GM21723 (cell line): ENCODE measurements around the gene TMEM187.
"Not testable (repeated sequence)": the region's sequence is repeated elsewhere in the genome, so short reads cannot be mapped to it uniquely, and the experiment has no call there.

ENCODE experiments used
- ATAC-seq: cut with Tn5 transposase; IDR thresholded peaks from one replicate; pipeline ENCODE4 v1.9.1; 2021; ENCODE audit warnings: mild to moderate bottlenecking, moderate library complexity; ENCODE audit not compliant: unreplicated experiment

TMEM187 gene

DNA sequence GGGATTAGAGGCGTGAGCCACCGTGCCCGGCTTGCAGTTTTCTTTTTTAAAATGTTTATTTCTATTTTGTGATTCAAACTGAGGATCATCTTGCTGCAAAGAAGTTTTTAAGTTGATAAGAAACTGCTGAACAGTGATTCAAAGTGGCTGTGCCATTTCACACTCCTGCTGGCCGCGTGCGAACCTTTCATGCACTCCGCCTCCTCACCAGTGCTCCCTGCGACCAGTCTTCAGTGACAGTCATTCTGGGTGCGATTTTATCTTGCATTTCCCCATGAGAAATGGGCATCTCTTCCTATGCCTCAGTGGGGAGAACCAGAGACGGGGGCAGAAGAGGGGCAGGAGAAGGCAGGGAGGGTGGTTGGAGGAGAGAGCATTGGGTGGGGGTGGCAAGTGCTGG, 21.4 kb downstream of the TMEM187 start:
- ATAC-seq, result no peak

DNA sequence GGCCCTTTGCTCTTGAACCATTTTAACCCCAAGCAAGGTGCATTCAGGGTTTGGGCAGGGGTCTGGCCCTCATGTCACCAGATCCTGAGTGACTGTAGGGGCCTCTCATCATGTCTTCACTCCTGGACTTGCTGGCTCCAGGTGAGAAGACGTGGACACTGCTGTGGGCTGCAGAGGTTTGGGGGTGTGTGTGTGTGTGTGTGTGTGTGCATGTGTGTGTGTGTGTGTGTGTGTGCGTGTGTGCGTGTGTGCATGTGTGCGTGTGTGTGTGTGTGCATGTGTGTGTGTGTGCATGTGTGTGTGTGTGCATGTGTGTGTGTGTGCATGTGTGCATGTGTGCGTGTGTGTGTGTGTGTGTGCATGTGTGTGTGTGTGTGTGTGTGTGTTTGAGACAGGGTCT, 21.8 kb downstream of the TMEM187 start:
- not testable (repeated sequence) for ATAC-seq

DNA sequence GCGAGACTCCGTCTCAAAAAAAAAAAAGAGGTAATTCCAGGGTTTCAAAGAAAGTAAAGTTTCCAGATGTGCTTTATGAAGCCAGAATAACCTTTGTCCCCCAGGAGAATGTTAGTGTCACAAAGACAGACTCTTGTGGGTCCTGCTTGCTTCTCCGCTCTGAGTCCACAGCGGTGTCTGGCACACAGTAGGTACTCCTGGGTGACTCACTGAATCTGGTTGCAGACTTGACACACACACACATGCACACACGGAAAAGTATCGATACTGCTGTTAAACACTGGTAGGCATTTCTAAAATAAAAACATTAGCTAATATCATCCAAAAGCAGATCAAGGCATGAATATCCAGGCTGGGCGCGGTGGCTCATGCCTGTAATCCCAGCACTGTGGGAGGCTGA, 22.9 kb downstream of the TMEM187 start:
- ATAC-seq, result no peak

DNA sequence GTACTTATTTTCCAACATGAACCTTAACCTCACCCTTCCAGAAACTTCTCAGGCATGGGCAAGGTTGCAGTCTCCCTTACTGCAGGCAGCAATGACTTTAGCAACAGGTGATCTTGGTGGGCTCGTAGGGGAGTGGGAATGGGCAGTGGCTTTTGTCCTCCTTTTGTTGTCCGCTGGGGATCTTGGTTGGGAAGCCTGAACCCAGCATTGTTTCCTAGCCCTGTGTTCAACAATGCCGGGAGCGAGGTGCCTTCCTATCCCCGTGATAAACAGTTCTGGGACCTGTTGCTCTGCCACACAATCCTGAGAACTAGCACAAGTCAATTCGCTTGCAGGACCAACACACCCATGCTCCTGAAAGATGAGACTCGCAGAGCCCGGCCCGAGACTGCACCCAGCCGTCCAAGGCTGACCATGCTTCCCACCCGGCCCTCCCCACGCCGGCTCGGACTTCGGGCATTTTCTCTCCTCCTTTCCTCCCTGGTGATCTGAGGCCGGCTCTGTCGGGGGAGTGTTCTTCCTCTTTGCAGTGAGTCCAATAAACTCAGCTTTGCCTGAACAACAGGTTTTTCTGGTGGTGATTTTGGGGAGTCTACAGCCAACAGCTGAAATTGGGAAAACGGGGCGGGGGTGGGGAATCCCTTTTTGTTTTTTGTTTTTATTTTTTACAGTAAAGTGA, 26.9 kb downstream of the TMEM187 start:
- ATAC-seq, result no peak

DNA sequence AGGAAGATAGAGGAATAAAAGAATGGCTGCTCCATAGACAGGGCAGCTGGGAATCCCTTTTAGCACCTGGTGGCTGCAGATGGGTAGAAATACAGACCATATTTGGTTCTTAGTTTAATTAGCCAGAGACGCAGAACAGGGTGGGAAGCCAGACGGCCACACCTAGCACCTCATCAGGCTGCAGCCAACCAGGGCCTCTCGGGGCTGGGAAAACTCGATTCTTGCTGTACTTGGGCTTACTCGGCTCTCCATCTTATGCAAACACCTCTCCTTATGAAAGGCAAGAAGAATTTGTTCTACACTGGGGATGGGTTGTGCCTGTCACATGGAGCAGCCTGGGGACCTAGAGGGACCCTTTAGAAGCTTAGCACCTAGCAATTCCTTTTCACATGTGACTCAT, 27.5 kb downstream of the TMEM187 start:
- no peak for ATAC-seq

DNA sequence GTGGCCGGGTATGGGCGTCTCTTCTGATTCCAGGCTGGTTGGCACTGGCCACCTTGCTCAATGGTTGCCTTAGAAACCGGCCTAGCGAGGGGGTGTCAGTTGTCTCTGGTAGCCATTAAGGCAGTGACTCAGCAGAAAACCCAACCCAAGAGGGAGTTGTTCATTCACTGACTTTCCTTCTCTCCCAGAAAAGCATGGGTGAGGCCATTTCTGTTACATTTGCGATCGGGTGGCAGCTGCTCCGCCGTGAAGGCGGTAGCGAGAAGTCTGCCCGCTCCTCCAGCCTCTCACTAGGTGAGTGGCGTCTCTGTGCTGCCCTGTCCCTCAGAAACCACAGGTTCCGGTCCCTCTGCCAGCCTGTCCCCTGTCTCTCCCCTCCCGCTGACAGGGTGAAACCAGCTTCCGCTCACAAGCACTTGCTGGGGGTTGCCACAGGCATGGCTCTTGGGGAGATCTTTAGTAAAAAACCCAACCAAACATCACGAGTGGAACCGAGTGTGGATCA, 29.7 kb downstream of the TMEM187 start:
- no peak for ATAC-seq

DNA sequence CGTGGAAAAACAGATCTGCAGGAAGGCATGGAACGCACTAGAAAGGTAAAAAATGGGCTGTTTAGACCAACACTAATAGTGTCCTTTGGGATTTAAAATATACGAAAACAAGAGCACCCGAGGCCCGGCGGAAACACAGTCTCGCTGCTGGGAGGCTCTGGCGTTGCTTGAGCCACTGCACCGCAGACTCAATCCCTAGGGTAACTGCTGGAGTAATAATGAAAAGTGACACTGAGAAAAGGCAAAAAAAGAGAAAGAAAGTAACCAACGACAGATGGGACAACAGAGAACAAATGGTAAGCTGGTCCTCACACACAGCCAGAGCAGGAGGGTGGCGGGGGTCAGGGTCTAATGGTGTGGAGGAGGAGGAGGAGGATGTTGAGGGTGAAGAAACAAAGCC, 31.8 kb downstream of the TMEM187 start:
- no peak for ATAC-seq

DNA sequence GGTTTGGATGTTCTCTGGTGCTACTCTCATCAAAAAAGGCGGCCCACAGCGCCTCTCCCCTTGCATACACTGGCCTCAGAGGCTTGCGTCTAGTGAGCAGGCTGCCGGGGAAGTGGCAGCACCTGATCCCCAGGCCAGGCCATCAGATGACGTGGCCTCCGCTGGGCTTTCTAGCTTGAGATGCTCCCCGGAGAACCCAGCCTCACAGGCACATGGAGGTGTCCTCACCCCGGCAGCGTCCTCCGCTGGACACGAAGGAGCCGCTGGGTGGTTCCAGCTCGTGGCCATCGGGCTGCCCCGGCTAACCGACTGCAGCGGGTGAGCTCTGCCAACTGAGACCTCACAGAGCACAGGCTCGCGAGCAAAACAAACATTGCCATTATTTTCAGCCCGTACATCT, 34.4 kb downstream of the TMEM187 start:
- no peak for ATAC-seq

DNA sequence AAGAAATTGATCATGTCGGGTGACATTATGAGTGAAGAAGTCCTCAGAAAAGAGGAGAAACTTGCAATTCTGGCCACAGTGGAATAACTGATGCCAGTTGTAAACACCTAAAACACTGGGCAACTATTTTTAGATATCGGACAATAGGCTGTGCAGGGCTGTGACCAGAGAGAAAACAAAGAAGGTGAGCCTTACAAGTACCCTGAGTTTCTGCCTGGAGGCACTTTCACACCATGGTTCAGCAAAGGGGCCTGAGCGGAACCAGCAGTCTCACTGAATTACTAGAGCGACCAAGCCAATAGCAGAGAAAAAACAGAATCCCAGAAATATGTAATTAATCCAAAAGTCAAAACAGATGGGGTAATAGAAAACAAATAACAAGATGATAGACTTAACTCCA, 36.0 kb downstream of the TMEM187 start:
- ATAC-seq, result no peak

DNA sequence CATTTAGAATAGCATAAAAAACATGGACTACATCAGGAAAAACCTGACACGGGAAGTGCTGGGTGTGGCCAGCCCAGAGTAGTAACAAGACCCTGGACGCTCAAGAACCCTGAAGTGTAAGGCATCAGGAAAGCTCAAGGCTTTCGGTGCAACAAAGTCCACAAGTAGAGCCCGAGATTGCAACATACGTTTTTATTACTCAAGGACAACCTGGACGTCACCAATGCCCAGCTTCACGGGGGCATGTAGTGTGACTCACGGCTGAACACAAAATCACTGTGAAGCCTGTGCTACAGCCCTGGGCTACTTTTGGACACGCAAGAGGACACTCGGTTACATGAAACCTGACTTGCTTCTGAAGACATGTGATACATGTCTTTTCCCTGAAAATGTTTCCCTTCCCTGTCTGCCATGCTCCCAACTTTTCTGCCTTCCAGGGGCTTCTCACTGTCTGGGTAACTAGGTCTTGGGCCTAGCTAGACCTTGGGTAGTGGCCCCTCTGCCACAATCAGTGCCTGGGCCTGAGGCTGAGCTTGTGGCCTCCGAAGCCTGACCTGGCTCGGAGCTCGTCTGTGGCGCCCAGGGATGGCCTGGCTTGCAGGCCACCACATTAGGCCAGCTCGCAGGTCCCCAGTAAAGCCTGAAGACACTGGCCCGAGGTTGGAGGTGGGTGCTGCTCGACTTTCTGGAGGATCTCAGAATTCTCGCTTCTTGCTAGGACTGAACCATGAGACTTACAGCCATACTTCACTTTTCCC, 38.0 kb downstream of the TMEM187 start:
- no peak for ATAC-seq

DNA sequence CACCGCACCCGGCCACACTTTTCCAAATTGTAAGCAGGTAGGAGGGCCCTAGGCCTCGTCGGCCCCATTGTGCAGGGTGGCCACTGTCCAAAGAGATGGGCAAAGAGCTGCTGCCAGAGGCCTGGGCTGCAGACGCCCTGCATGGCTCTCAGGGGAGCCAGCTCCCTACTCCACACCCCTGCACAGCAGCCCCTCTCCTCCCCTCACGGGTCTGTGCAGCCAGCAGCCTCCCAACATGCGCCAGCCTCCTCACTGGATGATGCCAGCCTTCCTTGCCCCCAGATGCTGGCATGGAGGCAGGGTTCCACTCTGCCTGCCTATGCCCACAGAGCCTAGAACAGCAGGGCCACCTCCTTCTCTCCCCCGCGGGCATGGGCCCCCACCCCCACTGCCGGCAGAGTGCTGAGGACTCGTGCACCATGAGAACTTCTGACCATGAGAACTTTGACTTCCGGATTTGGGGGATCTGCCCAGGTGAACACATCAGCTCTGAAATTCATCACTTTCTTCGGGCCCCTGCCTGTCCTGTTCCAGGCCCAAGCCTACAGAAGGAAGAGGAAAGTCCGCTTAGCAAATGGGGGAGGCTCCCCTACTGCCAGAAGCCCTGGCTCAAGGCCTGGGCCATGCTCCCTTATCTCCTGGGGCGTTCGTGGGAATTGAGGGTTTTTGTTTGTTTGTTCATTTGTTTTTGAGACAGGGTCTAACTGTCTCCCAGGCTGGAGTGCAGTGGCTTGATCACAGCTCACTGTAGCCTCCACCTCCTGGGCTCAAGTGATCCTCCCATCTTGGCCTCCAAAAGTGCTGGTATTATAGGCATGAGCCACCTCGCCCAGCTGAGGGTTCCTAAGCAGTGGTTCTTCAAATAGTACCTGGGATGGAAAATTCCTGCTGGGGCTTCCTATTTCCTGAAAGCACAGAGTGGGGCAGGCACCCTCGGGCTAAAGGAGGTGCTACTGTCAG, 39.1 kb downstream of the TMEM187 start:
- ATAC-seq, result no peak

DNA sequence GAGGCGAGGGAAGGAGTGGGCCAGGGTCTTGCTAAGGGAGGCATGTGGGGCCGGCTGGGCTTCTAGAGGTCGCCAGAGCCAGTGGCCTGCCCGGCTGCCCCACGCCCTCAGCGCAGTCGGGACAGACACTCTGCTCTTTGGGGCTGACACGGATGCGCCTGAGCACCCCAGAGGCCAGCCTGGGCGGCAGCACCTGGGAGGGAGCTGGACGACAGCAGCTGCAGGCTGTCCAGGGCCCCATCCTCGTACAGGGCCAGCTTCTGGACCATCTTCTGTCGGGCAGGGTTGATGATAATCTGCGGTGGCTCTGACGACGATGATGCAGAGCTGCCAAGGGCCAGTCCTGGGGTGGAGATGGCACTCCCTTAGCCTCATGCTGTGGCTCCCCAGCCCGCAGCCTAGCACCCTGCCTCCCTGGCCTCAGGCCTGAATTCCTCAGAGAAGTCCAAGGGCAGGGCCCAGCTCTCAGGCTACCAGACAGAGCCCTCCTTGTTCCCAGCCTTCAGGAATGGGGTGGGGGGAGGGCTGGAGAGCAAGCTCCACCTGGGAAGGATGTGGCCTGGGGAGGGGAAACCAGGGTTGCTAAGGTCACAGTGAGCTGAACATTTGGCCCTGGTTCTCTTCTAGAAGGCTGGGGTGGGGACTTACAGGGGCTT, 39.9 kb downstream of the TMEM187 start:
- ATAC-seq, result no peak

DNA sequence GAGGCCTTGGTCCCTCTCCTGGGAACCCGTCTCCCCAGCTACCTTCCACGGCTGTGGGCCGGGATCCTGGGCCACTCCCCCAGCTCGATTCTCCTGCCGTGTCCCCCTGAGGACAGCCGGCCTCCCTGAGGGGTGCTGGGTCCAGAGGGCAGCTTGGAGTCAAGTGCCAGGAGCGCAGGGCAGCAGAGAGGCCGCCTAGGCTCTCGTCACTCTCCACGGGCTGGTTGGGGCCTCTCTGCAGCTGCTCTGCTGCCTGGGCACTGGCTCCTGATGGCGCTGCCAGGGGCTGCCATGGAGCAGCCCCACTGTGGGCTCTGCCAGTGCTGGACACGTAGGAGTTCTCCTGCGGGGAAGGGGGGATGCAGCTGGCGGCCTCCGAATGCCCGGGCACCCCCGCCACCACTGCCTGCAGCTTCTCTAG, 40.5 kb downstream of the TMEM187 start:
- no peak for ATAC-seq

DNA sequence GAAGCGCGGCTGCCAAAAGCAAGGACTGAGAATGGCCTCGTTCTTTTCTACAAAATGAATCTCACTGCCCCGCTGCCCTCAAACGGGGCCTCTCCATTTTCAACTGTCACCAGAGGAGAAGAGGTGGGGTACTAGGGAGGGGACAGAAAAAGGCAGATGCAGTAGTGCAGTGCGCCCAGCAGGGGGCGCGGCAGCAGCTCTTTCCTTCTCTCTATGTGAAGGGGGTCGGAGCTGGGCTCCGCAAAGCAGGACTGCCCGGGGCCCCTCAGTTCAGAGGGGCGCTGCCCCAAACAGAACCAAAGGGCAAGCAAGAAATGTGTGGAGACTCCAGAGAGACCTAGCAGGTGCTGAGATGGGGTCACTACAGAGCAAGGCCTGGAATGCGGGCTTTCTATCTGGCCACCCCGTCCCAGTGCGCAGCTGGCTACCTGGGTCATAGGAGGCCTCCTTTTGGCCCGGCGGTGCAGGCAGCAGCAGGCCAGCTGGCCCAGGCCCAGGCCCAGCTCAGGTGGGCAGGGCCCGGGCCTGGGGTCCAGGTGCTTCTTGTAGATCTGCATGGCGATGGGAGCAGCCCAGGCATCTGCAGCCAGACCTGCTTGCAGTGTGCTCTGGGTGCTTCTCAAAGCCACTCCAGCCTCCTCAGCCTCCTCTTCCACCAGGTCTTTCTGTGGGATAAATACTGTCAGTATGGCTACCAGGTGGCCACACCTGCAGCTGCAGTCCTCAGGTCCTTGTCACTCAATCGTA, 41.2 kb downstream of the TMEM187 start:
- ATAC-seq, result peak; percentile 45

DNA sequence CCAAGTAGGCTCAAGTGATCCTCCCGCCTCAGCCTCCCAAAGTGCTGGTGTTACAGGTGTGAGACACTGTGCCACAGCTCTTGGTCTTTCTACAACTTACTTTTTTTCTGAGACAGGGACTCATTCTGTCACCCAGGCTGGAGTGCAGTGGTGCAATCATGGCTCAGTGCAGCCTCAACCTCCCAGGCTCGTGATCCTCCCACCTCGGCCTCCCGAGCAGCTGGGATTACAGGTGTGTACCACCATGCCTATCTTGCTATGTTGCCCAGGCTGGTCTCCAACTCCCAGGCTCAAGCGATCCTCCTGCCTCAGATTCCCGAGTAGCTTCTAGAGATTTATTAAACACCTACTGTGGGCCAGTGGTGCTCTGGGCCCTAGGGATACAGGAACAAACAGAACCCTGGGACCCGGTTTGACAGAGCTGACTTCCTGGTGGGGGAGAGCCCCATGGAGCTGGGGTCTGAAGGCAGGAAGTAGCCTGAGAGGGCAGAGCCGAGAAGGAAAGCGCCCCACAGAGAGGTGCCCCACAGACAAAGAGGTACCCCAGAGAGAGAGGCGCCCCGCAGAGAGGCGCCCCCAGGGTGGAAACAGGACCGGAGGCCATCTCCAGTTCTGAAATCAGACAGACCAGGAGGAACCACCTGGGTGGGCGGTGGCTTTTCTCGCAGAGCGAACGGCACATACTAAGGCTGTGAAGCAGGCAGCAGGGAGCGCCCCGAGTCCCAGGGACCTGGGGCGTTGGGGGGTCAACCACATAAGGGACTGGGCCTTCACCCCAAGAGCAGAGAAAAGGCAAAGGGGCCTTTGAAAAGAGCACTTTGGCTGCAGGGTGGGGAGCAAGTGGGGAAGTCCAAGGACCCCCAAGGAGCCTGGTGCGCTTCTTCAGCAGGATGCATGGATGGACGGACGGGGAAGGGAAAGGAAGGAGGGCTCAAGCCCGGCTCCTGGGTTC, 42.2 kb downstream of the TMEM187 start:
- ATAC-seq, result no peak

DNA sequence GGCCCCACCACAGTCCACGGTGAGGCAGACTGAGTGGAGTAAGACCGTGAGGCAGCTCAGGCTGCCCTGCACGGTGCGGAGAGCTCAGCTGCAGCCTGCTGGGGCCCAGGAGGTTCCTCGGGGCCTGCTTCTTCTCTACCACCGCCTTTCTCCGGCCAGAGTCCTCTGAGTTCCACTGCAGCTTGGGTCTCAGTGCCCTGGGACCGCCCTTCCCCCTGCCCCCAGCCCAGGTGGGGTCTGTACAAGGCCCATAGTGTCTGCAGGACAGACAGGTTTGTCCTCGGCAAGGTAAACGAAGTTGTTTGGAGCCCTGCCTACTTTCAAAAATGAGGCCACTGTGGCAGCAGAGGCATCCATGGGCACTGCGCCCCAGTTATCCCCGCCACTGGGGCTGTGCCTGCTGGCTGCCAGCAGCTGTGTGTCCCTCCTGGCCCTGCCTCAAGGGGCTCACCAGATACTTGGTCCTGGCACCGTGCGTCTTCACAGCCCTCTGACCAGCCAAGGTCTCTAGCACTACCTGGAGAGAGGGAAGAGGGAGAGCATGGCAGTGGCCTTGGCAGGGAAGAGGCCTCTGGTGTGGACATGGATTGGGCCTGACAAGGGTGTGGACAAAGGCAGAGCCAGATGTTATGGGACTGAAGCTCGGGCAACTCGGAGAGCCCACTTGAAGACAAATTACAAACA, 43.2 kb downstream of the TMEM187 start:
- ATAC-seq, result no peak

DNA sequence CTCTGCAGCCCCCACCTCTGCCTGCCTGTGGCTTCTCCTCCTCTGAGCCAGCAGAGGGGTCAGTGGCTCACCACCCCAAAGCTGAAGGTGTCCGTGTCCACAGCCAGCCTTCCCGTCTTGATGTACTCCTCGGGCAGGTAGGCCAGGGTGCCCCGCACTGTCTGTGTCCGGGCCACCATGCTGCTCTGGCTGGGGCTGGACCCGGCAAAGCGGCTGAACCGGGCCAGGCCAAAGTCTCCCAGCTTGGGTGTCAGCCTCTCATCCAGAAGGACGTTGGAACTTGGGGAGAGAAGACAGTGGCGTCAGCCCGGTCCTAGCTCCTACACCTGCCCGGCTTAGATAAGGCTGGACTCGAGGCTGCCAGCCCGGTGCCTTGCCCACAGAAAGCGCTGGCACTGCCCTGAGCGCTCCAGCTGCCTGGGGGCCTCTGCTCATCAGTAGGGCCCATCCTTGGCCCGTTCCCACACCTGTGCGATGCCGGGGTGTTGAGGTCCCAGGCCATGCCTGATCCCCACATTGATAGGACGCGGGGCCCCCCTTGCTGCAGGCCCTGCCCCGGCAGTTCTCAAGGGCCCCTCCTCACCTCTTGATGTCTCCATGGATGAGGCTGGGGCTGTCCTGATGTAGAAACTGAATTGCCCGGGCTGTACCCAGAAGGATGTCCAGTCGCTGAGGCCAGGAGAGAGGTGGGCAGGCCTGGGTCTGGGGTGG, 44.0 kb downstream of the TMEM187 start:
- ATAC-seq, result no peak
